PFSK-1 (cell line): ENCODE measurements around the gene PPIL4.

ENCODE experiments used
- FOXP2 ChIP-seq: optimal IDR thresholded peaks from 2 replicates; pipeline ENCODE3; 2011; ENCODE audit warnings: borderline replicate concordance, control low read depth, inconsistent platforms; ENCODE audit not compliant: insufficient read depth; ENCODE audit errors: extremely low read length, extremely low read depth
- POLR2AphosphoS5 ChIP-seq: IDR thresholded peaks from 2 replicates; pipeline ENCODE4 v1.6.1; 2012; ENCODE audit warnings: low read depth, mild to moderate bottlenecking, control low read depth, low read length, moderate library complexity
- SIN3A ChIP-seq: IDR thresholded peaks from 2 replicates; pipeline ENCODE4 v1.6.1; 2012; ENCODE audit warnings: mild to moderate bottlenecking, low read length, moderate library complexity, borderline replicate concordance; ENCODE audit not compliant: insufficient read depth
- TAF1 ChIP-seq: IDR thresholded peaks from 2 replicates; pipeline ENCODE4 v1.6.1; 2012; ENCODE audit warnings: low read length, control low read depth, borderline replicate concordance; ENCODE audit not compliant: insufficient read depth
- TF ChIP-seq, protein P1 (sequence below), 2 experiments: IDR thresholded peaks; 2 replicates each; pipeline versions ENCODE4 v1.6.1 to v1.8.0; 2011 to 2012; ENCODE audit warnings: low read depth in 2 of 2, low read length in 2 of 2, control low read depth in 1 of 2, inconsistent platforms in 1 of 2, mild to moderate bottlenecking in 1 of 2, moderate library complexity in 1 of 2; ENCODE audit not compliant: insufficient read depth in 1 of 2

The PPIL4 gene

DNA sequence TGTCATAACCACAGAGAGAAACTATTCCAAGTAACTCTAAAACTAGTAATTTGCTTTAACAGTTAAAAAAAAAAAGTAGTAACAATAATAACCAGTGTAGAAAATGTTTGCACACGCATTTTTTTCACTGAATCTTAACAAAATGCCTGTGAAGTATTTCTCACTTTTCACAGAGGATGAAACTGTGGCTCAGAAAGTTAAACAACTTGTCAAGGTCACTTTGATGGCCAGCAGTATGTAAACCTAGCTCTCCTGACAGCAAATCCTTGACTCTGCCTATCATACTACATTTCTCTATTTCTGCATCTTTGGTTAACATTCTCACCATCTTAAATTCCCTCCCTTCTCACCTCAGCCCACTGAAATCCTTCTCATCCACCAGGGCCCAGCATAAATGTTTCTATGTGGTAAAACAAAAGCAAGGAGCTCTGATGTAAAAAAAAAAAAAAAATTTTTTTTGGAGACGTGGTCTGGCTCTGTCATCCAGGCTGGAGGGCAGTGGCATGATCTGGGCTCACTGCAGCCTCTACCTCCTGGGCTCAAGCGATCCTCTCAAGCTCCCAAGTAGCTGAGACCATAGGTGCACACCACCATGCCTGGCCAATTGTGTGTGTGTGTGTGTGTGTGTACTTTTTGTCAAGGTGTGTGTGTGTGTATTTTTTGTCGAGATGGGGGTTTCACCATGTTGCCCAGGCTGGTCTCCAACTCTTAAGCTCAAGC lies 34.9 kb downstream of the PPIL4 start:
- no peak for TF ChIP-seq FOXP2
- no peak for TF ChIP-seq TAF1
- no peak for TF ChIP-seq SIN3A
- TF ChIP-seq, protein P1, sequence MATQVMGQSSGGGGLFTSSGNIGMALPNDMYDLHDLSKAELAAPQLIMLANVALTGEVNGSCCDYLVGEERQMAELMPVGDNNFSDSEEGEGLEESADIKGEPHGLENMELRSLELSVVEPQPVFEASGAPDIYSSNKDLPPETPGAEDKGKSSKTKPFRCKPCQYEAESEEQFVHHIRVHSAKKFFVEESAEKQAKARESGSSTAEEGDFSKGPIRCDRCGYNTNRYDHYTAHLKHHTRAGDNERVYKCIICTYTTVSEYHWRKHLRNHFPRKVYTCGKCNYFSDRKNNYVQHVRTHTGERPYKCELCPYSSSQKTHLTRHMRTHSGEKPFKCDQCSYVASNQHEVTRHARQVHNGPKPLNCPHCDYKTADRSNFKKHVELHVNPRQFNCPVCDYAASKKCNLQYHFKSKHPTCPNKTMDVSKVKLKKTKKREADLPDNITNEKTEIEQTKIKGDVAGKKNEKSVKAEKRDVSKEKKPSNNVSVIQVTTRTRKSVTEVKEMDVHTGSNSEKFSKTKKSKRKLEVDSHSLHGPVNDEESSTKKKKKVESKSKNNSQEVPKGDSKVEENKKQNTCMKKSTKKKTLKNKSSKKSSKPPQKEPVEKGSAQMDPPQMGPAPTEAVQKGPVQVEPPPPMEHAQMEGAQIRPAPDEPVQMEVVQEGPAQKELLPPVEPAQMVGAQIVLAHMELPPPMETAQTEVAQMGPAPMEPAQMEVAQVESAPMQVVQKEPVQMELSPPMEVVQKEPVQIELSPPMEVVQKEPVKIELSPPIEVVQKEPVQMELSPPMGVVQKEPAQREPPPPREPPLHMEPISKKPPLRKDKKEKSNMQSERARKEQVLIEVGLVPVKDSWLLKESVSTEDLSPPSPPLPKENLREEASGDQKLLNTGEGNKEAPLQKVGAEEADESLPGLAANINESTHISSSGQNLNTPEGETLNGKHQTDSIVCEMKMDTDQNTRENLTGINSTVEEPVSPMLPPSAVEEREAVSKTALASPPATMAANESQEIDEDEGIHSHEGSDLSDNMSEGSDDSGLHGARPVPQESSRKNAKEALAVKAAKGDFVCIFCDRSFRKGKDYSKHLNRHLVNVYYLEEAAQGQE (IDR thresholded peaks at IDR 0.05; ENCODE audit: insufficient read depth in 1 of 2, low read depth in 2 of 2, low read length in 2 of 2), result no peak
- no peak for TF ChIP-seq POLR2AphosphoS5

DNA sequence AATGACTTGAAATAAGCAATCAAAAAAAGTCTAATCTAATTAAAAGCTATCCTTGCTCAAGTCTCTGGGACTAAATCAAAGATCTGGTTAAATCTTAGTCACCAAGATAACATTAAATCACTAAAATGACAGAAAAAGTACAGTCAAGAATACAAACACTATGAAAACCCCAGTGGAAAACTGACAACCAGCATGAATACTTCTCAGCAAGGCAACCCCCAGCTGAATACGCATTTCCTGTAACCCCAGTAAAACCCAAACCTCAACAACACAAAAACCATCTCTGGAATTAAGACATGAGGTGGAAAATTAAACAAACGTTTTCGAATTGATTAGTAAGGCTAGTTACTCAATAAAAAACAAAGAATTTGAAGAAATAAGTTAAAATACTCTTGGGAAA lies 37.4 kb downstream of the PPIL4 start:
- no peak for TF ChIP-seq TAF1
- no peak for TF ChIP-seq FOXP2
- TF ChIP-seq SIN3A, result no peak
- no peak for TF ChIP-seq POLR2AphosphoS5
- TF ChIP-seq, protein P1 (IDR thresholded peaks at IDR 0.05; ENCODE audit: insufficient read depth in 1 of 2, low read depth in 2 of 2, low read length in 2 of 2), result no peak

DNA sequence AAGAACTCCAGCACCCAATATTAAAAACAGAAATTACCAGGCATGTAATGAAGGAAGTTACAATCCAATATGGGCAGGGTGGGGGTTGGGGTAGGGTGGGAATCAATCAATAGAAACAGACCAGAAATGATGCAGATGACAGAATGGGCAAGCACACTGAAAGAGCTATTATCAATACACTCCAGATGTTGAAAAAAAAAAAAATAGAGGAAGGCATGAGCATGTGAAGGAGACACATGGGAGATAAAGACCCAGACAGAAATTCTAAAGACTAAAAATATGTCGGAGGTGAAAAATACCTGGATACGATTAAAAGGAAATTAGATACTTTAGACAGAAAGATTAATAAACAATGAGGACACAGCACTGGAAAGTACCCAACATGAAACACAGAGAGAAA lies 42.0 kb downstream of the PPIL4 start:
- no peak for TF ChIP-seq FOXP2
- TF ChIP-seq SIN3A, result no peak
- no peak for TF ChIP-seq TAF1
- TF ChIP-seq POLR2AphosphoS5, result no peak
- TF ChIP-seq, protein P1 (IDR thresholded peaks at IDR 0.05; ENCODE audit: insufficient read depth in 1 of 2, low read depth in 2 of 2, low read length in 2 of 2), result no peak

DNA sequence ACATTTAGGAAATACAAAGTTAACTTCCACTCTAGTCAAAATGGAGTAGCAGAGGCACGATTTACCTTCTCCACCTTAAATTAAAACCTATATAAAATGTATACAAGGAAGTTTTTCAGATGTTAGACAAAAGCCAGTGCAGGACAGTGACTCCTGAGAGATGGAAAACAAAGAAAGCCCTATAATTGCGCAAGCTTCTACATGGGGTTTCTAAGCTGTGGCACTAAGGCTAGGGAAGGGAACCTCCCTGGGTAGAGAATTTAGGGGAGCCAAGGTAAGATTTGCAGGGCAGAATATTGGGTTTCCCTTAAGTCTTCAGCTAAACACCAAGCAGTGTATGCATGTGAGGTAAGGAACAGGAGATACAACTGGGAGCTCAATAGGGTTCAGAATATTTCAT lies 42.6 kb downstream of the PPIL4 start:
- TF ChIP-seq FOXP2, result no peak
- TF ChIP-seq, protein P1 (IDR thresholded peaks at IDR 0.05; ENCODE audit: insufficient read depth in 1 of 2, low read depth in 2 of 2, low read length in 2 of 2), result no peak
- no peak for TF ChIP-seq POLR2AphosphoS5
- no peak for TF ChIP-seq TAF1
- TF ChIP-seq SIN3A, result no peak
